D721Med (cell line): Measurements from ENCODE around the gene FAM149A.

Experiments used
- DNase-seq: peaks from one replicate; pipeline ENCODE4 v3.0.0; 2011; ENCODE audit warnings: low spot score; ENCODE audit not compliant: insufficient read length
- FAIRE-seq: peaks from 2 replicates; lab custom pipeline; 2011; peaks lifted over from hg19 to GRCh38; lab: Jason Lieb, UNC
- TF ChIP-seq, protein P1 (sequence below): IDR thresholded peaks from 2 replicates; pipeline ENCODE4 v1.5.1; 2012; ENCODE audit warnings: mild to moderate bottlenecking, control low read depth; ENCODE audit not compliant: insufficient read depth; ENCODE audit errors: missing control alignments

Gene FAM149A

DNA sequence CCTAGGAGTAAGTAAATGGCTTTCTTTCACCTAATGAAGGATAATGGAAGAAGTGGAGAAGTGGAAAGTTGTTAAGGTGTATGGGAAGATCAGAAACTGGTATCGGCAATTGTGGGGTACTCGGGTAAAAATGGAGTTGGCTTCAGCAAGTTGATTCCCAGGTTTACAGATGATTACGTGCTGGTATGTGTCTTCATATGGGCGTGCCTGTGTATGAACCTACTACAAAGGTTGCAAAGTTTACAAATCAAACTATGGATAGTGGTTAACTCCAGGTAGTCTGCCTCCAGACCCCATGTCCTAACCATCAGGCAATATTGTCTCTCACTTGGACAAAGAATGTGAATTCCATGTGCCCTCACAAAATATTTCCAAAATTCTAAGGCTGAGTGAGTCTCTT lies 34.8 kb upstream of the FAM149A start:
- no peak for FAIRE-seq
- TF ChIP-seq, protein P1, sequence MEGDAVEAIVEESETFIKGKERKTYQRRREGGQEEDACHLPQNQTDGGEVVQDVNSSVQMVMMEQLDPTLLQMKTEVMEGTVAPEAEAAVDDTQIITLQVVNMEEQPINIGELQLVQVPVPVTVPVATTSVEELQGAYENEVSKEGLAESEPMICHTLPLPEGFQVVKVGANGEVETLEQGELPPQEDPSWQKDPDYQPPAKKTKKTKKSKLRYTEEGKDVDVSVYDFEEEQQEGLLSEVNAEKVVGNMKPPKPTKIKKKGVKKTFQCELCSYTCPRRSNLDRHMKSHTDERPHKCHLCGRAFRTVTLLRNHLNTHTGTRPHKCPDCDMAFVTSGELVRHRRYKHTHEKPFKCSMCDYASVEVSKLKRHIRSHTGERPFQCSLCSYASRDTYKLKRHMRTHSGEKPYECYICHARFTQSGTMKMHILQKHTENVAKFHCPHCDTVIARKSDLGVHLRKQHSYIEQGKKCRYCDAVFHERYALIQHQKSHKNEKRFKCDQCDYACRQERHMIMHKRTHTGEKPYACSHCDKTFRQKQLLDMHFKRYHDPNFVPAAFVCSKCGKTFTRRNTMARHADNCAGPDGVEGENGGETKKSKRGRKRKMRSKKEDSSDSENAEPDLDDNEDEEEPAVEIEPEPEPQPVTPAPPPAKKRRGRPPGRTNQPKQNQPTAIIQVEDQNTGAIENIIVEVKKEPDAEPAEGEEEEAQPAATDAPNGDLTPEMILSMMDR, result no peak
- no peak for DNase-seq

DNA sequence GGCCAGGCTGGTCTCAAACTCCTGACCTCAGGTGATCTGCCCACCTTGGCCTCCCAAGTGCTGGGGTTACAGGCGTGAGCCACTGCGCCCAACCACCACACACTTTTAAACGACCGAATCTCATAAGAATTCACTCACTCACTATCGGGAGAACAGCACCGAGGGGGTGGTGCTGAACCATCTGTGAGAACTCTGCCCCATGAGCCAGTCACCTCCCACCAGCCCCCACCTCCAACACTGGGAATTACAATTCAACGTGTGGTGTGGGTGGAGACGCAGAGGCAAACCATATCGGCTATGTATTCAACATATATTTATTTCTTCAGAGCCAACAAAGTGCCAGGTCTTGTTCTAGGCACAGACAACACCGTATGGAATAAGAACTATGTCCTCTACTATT lies 32.0 kb upstream of the FAM149A start:
- TF ChIP-seq, protein P1, result no peak
- FAIRE-seq, result no peak
- no peak for DNase-seq

DNA sequence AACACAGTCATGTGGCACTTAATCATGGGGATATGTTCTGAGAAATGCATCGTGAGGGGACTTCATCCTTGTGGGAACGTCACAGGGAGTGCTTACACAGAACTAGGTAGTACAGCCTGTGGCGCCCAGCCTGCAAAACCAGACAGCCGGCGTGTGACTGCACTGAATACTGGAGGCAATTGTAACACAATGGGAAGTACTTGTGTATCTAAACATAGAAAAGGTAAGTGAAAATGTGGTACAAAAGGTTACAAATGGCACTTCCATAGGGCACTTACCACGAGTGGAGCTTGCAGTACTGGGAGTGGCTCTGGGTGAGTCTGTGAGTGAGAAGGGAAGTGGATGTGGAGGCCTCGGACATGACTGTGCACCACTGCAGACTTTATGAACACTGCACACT lies 30.3 kb upstream of the FAM149A start:
- no peak for DNase-seq
- FAIRE-seq, result no peak
- TF ChIP-seq, protein P1, result no peak

DNA sequence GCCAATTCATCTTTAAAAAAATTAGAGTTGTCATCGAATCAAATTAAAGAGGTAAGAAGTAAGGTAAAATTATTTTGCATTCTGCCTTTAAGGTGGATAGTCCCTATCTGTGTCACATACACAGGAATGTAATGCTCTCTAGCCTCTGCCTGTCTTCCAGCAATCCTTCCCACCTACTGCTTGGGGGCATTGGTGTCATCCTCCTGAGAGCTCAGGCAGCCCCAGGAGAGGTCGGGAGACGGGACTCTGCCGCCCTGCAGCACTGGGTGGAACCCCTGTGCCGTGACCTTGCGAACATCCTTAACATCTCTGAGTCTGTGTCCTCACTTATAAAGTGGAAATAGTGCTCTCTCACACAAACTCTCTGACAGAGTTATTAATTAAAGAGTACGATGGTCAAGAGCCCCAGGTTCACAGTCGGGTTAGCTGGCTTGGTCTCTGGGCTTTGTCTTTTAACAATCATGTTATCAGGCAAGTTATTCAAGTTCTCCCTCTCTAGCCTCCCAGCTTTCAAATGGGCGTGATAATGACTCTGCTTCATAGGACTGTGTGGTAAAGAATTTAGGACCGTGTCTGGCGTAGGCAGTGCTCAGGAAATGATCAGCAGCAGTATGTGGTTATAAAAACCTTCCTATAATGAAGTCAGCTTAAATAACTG lies 25.4 kb upstream of the FAM149A start:
- DNase-seq (no peak), FAIRE-seq (no peak)
- TF ChIP-seq, protein P1, result no peak

DNA sequence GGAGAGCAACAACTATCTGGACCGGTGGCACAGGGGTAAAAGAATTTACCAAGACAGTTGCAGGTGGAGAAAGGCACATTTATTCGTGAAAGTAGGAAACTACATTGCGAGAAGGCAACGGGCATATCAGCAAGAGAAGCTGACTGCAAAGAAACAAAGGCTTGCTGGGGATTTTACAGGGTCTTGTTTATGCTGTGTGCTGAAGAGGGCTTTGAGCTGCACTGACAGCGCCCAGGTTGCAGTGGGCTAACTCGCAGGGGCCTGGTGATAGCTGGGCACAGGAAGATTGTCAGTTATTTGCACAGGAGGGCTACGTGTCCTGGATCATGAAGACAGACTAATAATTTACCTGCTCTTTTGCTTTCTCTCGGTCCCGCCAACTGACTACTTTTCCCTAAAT lies 24.8 kb upstream of the FAM149A start:
- FAIRE-seq (no peak), DNase-seq (no peak)
- TF ChIP-seq, protein P1, result no peak

DNA sequence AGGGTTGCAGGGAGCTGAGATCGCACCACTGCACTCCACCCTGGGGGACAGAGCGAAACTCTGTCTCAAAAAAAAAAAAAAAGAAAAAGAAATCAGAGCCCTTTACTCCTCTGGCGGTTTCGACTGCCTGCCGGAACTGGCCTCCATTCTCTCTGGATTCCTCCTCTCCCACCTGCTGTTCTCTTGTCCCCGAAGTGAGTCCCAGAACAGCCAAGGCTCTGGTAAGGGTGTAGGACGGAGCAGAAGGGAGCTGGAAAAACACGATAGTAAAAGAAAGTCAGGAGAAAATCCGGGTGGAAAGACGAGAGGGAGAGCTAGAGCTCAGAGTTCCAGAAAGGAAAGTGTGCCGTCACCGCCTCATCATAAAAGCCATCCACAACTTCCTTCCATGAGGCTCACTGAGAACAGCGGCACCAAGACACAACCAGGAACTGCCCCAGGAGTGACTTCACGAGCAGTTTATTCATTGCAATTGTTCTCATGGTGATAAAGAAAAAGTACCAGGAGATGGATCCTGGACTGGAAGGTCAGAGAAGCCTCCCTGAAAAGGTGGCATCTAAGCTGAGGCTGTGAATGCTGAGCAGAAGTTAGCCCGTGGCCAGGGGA lies 23.2 kb upstream of the FAM149A start:
- FAIRE-seq (no peak), DNase-seq (no peak)
- TF ChIP-seq, protein P1, result no peak

DNA sequence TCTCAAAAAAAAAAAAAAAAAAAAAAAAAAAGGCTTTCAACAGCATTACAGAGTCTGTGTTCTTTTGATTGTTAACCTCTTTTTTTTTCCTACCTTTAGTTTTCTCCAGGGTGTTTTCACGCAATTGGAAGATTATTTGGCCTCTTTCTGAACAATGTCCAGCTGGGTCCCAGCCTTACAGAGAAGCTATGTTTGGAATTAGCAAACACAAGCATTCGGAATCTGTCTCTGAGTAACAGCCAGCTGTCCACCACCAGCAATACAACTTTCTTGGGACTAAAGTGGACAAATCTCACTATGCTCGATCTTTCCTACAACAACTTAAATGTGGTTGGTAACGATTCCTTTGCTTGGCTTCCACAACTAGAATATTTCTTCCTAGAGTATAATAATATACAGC lies 22.3 kb upstream of the FAM149A start:
- FAIRE-seq (no peak), DNase-seq (no peak)
- TF ChIP-seq, protein P1, result no peak
